OCI-LY7 (cell line): ENCODE measurements around the gene DR1.

Experiments
- EZH2phosphoT487 ChIP-seq: fragments of 200-600 bp; sonication (generic); IDR thresholded peaks from 2 replicates; pipeline ENCODE4 v1.6.1; 2018; ENCODE audit warnings: low read depth, borderline replicate concordance, mild to moderate bottlenecking, mixed run types, antibody characterized with exemption, low read length, moderate library complexity, mixed read lengths
- TF ChIP-seq, protein P1 (sequence below): fragments of 200-600 bp; sonication (generic); conservative IDR thresholded peaks from 2 replicates; pipeline ENCODE4 v1.5.1; 2014; ENCODE audit warnings: mild to moderate bottlenecking, antibody characterized with exemption, low read length, moderate library complexity, mixed read lengths

DNA sequence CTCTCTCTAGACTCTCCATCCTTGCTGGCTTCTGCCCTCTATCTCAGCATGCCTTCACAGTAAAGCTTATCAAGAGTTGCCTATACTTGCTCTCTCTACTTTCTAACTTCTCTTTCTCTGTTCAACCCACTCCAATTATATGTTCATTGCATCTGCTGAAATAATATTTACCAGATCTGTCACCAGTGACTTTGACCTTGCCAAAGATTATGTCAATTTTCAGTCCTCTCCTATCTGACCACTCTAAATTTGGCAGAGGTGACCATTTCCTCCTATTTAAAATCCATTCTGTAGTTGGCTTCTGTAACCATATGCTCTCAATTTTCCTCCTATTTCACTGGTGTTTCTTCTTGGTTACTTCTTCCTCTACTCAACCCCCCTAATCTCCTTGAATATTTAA, 38.8 kb upstream of the DR1 start:
- TF ChIP-seq, protein P1, sequence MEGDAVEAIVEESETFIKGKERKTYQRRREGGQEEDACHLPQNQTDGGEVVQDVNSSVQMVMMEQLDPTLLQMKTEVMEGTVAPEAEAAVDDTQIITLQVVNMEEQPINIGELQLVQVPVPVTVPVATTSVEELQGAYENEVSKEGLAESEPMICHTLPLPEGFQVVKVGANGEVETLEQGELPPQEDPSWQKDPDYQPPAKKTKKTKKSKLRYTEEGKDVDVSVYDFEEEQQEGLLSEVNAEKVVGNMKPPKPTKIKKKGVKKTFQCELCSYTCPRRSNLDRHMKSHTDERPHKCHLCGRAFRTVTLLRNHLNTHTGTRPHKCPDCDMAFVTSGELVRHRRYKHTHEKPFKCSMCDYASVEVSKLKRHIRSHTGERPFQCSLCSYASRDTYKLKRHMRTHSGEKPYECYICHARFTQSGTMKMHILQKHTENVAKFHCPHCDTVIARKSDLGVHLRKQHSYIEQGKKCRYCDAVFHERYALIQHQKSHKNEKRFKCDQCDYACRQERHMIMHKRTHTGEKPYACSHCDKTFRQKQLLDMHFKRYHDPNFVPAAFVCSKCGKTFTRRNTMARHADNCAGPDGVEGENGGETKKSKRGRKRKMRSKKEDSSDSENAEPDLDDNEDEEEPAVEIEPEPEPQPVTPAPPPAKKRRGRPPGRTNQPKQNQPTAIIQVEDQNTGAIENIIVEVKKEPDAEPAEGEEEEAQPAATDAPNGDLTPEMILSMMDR: no peak
- no peak for TF ChIP-seq EZH2phosphoT487
